Activated T-cell treated with anti-CD3 and anti-CD28 coated beads, Interleukin-2, amount 50 U/mL, for 48 hours (primary cell): ENCODE data around the gene MMP14.

Experiments
- DNase-seq, 2 experiments: peaks; one replicate each; pipeline ENCODE4 v3.0.0-alpha.2; 2020

The MMP14 gene

GRCh38 chr14:22864979-22865378 lies 28.6 kb downstream of the MMP14 start:
- DNase-seq, result no peak

DNA sequence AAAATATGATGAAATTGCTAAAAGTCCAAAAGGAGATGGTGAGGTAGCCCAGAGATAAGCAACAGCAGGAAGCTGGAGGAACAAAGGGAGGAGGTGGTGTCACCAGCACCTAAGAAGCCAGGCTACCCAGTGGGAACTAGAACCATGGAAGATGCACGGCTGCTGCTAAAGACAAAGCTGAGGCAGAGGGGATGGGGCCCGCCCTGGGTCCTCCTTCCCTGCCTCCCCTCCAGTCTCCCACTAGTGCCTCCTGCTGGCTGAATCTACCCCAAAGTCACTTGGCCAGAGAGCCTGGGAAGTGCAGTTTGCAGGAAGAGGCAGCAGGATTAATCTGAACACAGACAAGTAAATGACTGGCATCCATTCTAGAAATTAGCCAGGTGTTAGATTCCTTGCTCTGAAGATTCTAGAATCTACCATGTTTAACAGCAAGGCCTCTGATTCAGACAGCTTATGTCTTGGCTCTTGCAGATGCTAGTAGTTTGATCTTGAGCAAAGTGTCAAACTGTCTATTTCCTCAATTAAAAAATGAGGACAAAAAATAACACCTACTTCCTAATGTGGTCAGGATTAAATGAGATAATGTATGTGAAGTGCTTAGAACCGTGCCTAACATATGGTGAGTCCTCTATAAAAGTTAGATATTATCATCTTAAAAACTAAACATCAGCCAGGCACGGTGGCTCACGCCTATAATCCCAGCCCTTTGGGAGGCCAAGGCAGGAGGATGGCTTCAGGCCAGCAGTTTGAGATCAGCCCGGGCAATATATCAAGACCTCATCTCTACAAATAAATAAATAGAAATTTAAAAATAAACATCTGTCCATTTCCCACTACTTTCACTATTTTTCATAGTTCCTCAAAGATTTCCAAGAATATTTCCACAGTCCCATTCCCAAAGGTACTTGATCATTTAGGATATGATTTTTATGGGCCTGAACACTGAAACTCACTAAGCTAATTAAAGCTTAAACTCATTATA lies 29.3 kb downstream of the MMP14 start:
- peak in 1 of 2 experiments; percentile 53 for DNase-seq

- DNase-seq, result no peak
Observed at GRCh38 chr14:22866874-22867273, 30.5 kb downstream of the MMP14 start.

DNA sequence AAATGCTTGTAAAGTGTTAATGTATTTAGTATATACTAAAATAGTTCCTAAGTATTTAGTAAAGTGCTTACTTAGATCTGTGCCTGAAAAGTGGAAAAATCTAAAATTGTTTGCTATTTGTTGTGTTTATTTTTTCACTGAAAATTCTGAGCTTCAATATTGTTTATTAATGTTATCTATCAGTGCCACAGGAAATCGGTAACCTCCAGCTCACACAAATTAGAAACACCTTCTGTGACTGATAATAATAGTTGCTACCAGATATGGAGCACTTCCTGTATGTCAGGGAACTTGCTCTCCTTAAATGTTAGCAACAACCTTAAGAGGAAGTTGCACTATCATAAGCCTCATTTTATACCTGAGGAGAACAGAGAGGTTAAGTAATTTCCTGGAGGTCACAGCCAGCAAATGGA lies 34.4 kb downstream of the MMP14 start:
- no peak for DNase-seq

DNA sequence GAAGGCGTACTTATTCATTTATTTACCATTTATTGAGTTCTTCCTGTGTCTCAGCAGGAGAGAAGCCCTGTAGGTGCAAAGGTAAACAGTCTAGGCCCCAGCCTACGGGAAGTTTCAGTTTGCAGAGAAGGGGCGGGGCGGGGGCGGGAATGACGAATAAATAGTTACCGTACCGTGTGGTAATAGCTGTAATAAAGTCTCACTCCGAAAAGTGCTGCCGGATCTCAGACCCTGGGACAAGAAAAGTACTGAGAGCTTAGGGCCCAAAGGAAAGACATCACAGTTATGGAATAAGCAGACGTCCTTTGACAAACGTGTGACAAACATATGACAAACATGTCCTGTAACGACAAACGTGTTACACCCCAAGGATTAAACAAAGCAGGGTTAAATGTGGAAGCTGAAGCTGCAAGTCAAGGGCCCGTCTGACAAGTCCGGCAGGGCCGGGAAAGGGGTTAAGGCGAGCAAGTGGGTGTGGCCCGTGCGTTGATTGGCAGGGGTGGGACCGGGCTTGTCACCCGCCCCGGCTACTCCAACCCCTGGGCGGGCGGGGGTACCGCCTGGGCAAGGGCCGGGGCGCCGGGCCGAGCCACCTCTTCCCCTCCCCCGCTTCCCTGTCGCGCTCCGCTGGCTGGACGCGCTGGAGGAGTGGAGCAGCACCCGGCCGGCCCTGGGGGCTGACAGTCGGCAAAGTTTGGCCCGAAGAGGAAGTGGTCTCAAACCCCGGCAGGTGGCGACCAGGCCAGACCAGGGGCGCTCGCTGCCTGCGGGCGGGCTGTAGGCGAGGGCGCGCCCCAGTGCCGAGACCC lies 35.0 kb downstream of the MMP14 start, which contains the start of gene LRP10:
LRP10 (plus strand) TSS at position 517 of the 809 bp plus-strand sequence. CDS start 564 bp downstream, outside the sequence.
- peak; percentile 85 to 89 for DNase-seq

DNA sequence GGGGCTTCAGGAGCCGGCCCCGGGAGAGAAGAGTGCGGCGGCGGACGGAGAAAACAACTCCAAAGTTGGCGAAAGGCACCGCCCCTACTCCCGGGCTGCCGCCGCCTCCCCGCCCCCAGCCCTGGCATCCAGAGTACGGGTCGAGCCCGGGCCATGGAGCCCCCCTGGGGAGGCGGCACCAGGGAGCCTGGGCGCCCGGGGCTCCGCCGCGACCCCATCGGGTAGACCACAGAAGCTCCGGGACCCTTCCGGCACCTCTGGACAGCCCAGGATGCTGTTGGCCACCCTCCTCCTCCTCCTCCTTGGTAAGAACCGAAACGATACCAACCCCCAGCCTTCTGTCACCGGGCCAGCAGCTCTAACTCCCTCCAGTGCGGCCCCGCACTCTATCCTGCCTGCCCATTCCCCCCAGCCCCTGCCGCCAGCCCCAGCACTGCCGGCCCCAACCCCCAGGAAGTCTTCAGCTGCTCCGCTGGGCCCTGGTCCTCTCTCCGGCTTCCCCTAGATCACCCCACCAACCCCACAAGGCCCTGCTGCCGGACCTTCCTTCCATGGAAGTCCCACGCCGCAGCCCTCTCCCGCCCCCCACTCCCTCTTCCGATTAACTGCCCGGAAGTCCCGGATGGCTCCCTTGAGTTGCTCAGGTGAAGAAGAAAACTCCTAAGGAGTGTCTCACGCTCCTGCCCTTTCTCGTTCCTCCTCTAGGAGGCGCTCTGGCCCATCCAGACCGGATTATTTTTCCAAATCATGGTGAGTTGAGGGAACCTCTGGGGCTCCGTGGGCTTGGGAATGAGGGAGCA lies 35.8 kb downstream of the MMP14 start:
- DNase-seq, result peak; percentile 86 to 90

DNA sequence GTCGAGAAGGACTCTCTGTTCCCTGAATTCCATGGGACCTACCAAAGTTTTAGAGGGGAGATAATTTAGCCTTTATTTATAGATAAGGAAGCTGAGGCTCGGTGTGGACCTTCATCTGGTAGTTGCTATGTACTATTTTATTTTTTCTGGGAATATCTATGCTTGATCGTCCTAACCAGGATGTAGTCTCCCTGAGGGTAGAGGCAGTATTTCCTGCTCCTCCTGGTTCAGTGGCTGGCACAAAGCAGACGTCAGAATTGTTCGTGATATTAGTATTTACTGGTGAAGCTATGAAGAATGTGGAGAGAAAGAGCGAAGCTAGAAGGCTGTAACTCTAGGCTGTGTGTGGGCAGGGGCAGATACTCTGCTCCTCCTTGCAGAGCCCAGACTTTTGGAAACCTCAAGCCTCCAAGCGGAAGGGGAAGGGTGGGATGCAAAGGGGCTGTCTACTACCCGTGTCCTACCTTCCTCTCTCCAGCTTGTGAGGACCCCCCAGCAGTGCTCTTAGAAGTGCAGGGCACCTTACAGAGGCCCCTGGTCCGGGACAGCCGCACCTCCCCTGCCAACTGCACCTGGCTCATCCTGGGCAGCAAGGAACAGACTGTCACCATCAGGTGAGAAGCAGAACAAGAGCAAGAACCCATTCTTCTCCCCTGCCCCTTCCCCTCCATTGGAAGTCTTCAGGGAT lies 36.6 kb downstream of the MMP14 start:
- no peak for DNase-seq

- DNase-seq, result no peak
Observed at GRCh38 chr14:22875003-22875747, 38.8 kb downstream of the MMP14 start.

- no peak for DNase-seq
Observed at GRCh38 chr14:22875748-22876319, 39.4 kb downstream of the MMP14 start.

DNA sequence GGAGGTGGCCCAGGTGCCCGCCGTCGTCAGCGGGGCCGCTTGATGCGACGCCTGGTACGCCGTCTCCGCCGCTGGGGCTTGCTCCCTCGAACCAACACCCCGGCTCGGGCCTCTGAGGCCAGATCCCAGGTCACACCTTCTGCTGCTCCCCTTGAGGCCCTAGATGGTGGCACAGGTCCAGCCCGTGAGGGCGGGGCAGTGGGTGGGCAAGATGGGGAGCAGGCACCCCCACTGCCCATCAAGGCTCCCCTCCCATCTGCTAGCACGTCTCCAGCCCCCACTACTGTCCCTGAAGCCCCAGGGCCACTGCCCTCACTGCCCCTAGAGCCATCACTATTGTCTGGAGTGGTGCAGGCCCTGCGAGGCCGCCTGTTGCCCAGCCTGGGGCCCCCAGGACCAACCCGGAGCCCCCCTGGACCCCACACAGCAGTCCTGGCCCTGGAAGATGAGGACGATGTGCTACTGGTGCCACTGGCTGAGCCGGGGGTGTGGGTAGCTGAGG lies 40.7 kb downstream of the MMP14 start:
- DNase-seq, result no peak

DNA sequence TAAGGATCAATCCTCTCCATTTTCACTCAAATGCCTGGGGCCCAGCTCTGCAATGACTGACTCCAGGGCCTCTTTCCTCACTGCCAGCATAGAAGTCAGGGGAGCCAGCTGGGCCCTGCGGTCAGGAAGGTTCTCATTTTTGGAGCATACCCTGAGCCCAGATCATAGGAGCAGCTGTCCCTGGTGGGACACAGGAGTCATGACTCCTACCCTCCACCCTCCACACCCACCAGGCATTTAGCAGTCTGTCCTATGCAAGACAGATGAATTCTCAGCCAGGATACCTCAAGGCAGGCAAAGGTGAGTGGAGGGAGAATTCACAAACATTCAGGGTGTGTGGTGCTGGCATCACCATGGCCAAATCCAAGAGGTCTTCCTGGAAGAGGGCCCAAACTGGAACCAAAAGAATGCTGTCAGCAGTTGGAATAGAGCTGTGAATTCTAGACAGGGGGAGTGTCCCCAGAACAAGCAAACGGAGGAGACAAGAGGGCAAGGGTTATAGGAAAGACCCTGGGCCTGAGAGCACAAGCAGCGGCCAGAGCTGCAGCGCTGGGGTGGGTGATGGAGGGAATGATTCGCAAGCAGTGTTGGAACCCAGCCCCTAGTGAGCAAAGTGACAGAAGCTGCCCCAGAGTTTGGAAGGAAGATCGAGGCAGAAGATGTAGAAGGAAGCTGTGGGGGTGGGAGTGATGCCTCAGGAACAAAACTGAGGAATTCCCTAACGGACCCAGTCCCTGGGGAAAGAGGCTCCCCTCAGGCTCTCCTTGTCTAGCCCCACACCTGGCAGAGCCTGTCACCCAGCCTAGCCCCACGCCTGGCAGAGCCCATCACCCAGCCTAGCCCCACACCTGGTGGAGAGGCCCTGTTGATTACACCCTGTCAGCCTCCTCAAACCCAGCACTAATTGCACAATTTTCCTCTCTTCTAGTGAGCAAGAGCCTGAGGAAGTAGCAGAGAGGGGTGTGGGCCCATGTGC lies 42.2 kb downstream of the MMP14 start:
- DNase-seq, result no peak

GRCh38 chr14:22882064-22882463 lies 45.7 kb downstream of the MMP14 start:
- no peak for DNase-seq

- peak in 1 of 2 experiments; percentile 39 for DNase-seq
Observed at GRCh38 chr14:22882529-22883172, 46.3 kb downstream of the MMP14 start.

DNA sequence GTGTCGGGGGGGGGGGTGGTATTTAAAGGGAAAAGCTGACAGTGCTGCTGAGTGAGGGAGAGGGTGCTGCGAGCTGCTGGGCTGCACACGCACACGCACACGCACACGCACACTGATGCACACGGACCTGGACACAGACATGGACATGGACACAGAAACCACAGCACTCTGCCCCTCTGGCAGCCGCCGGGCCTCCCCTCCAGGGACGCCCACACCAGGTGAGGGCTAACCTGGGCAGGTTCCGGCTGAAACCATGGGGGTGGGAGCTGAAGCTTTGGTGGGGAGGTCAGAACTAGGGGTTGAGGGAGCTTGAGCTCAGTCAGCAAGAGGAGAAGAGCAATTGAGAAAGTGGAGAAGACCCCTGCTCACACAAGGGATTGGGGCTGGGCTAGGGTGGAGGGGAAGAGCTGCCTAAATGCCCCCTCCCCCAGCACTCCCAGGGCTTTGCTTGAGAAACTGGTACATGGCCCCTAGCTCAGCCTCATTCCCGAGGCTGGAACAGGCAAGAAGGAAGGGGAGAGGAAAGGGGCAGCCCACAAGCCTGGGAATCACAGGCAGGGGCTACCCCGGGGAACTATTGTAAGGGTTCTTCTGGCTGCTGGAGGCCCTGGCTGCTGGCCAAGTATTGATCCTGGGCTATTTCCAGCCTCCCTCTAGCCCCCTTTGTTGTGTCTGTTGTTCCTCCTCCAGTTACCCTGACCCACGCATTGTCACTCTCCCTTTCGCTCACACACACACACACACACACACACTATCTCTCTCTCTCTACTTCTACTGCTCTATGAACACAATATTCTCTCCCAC lies 47.0 kb downstream of the MMP14 start, which contains the start of gene REM2:
REM2 (plus strand) TSS at position 50 of the 804 bp plus-strand sequence; CDS start at position 116, 66 bp downstream.
- no peak for DNase-seq

- no peak for DNase-seq
Observed at GRCh38 chr14:22884076-22884737, 47.8 kb downstream of the MMP14 start.

DNA sequence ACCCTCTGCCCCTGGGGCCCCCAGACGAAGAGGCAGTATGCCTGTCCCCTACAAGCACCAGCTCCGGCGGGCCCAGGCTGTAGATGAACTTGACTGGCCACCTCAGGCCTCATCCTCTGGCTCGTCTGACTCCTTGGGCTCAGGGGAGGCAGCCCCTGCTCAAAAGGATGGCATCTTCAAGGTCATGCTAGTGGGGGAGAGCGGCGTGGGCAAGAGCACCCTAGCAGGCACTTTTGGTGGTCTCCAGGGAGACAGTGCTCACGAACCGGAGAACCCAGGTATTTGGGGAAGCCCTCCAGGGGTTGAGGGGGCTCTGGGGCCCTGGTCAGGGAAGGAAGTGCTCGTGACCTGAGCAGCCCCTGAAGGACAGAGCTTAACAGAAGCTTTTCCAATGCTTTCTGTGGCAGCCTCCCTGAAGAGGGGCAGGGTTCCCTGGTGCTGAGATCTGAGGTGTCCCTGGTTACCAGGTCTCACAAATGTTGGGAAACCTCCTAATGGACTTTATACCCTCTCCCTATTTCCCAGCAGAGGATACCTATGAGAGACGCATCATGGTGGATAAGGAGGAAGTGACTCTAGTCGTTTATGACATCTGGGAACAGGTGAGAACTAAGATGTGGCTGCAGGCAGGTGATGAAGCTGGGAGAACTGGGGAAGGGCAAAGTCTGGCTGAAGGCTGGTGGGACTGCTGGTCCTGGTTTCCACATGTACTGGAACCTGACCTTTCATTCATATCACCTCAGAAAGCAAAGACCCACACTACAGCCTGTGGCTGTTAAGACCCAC lies 48.5 kb downstream of the MMP14 start:
- no peak for DNase-seq
